IPS-NIHi11 (cell line): Measurements from ENCODE around the gene HSD17B7.

ENCODE experiments used
- DNase-seq: peaks from one replicate; pipeline ENCODE4 v3.0.0; 2012; ENCODE audit warnings: mixed read lengths, low spot score

The HSD17B7 gene

DNA sequence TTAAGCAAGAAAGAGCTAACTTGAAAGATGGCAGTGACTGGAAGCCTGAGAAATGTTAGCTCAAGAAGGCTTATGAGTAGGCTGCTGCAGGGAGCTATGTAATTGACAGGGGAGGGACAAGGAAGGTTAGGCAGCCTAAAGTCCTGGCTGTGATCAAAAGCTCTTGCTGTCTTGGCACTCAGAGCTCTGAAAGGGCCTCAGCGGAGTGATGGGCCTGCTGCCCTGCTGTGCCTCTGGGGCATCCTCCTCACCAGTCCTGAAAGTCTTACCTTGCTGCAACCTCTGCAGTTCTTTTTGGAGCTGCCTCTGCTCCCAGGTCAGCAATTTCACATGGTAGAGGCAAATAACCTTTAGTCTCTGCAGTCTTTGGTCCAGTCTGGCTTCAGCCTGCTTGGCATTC, 68.7 kb downstream of the HSD17B7 start:
- DNase-seq, result no peak

DNA sequence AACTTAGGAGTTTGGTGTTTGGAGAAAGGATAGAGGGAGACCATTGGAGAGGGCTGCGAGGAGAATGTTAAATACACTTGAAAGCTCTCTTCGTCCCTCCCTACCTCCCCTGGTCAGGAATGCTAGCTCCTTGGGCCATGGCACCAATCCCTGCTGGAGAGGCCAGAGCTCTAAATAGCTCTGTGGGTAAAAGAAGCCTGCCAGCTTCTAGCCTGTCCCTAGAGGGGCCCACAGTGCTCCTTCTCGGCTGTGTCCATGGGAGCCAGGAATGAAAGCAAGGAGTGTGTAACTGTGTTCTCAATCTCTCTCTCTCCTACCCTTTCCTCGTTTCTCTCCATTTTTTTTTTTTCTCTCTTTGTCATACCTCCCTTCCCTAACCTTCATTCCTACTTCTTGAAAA, 70.6 kb downstream of the HSD17B7 start, which contains the start of gene CCDC190:
CCDC190 (minus strand) TSS at position 75 of the 400 bp plus-strand sequence. CDS start 1,529 bp downstream, outside the sequence.
- no peak for DNase-seq

DNA sequence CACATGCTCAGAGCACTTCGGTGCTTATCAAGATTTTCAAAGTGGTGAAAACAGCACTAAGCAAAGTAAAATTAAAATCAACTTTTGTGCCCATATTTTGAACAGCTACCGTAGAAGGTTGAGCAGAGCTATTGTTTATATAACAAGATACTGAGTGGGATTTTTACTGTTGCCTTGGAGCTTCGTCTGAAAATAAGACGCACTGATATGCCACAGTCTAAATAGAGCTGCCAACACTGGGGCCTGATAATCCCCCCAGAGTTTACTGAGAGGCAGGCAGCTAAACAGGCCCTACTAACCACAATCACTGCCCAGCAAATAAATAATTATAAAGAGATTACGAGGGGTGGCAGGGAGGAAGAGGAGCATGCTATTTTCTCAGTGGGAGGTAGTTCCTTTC, 71.1 kb downstream of the HSD17B7 start:
- DNase-seq, result no peak
